Testis (tissue), 3 donors: ENCODE measurements around the gene TBC1D10B. TPM values are rescaled to one million over a fixed set of nuclear protein-coding genes. Genes with fewer than 3 reads are reported as not detected.
A peak's percentile ranks its signal among the peaks of the same experiment; 100 is the strongest.

Source experiments
- DNase-seq: peaks from one replicate; pipeline ENCODE4 v3.0.0-alpha.2; 2019
- H3K27ac ChIP-seq, 2 donors: fragments of 200-600 bp; sonication (generic); one replicate each; pipeline ENCODE4 v1.5.1; 2019
- H3K27me3 ChIP-seq: fragments of 200-600 bp; sonication (generic); one replicate; pipeline ENCODE4 v1.5.1; 2019
- H3K36me3 ChIP-seq: fragments of 200-600 bp; sonication (generic); one replicate; pipeline ENCODE4 v1.5.1; 2017; ENCODE audit warnings: low read depth; ENCODE audit errors: missing control alignments
- H3K4me1 ChIP-seq: fragments of 200-600 bp; sonication (generic); one replicate; pipeline ENCODE4 v1.5.1; 2019
- H3K4me3 ChIP-seq, 2 donors: fragments of 200-600 bp; sonication (generic); one replicate each; pipeline ENCODE4 v1.5.1; 2017 to 2019
- H3K9me3 ChIP-seq: fragments of 200-600 bp; sonication (generic); one replicate; pipeline ENCODE4 v1.5.1; 2017
- CTCF ChIP-seq, 3 experiments: fragments of 450-650 bp in 2 of 3; fragments of 200-600 bp in 1 of 3; sonication (generic) in 1 of 3; IDR thresholded peaks; one replicate each; pipeline ENCODE4 v1.5.1; 2016 to 2019; ENCODE audit warnings: antibody characterized with exemption in 3 of 3, mild to moderate bottlenecking in 2 of 3, moderate library complexity in 1 of 3
- POLR2A ChIP-seq: fragments of 450-650 bp; IDR thresholded peaks from one replicate; pipeline ENCODE4 v1.6.1; 2017; ENCODE audit warnings: antibody characterized with exemption, mild to moderate bottlenecking, moderate library complexity
- WGBS, 2 donors: methylation state at CpG; one replicate each; pipeline ENCODE4 v1.1.5; 2018; 5-methylcytosine and 5-hydroxymethylcytosine counted together
- intact Hi-C: fragments of 100-400 bp; cut with DNase I; formaldehyde crosslinking; loops from one replicate; pipeline ENCODE4 v1.15.1; 2023; ENCODE audit warnings: low total_unique reads
- polyA plus RNA-seq: library from polyadenylated mRNA; stranded (reverse); fragments of 350-450 nt; fragmentation: Illumina TruSeq; extraction: RNeasy Lipid Tissue Mini Kit (QIAGEN cat#74804); gene quantifications from one replicate; pipeline ENCODE4 v1.2.3, GENCODE V29; 2014; ENCODE audit warnings: low read depth, low replicate concordance; ENCODE audit not compliant: insufficient read depth
- total RNA-seq, 2 donors: library from RNA; depleted of rRNA; stranded (reverse); fragments of >200 nt; gene quantifications; one replicate each; pipeline ENCODE4 v1.2.3, GENCODE V29; 2016

Gene TBC1D10B
- total and polyA plus RNA-seq, 3 donors from 2014 or later: 60.5 to 86.2 (median 64.0) TPM

GRCh38 chr16:30377050-30377811 lies 6.9 kb upstream of the TBC1D10B start:
- 32% methylated on average over 25 to 29 of the region's 29 CpGs for WGBS, 2 donors
- no peak for DNase-seq
- TF ChIP-seq CTCF (IDR thresholded peaks at IDR 0.05) (no peak), POLR2A (no peak)
- H3K4me1 ChIP-seq: peaks cover 13% of the 10 kb centered on the region
- H3K4me3 ChIP-seq: peak overlapping the region; percentile 66 to 95
- H3K27me3 ChIP-seq: no peaks in the 10 kb centered on the region
- H3K36me3 ChIP-seq: no peaks in the 10 kb centered on the region
- no peaks in the 10 kb centered on the region for H3K9me3 ChIP-seq
- intact Hi-C loops: no loop called here
- H3K27ac ChIP-seq: peak overlapping the region; percentile 98 to 100

- Histone ChIP-seq H3K9me3 (no peaks in the 10 kb centered on the region), H3K27ac (peak overlapping the region in 1 of 2 donors; percentile 98), H3K36me3 (no peaks in the 10 kb centered on the region), H3K4me3 (no peak overlapping the region), H3K27me3 (no peaks in the 10 kb centered on the region), H3K4me1 (peaks cover 14% of the 10 kb centered on the region)
- 83 to 88% methylated on average over 5 to 8 of the region's 8 CpGs for WGBS, 2 donors
- intact Hi-C loops: no loop called here
- DNase-seq: no peak
- TF ChIP-seq POLR2A (no peak), CTCF (IDR thresholded peaks at IDR 0.05) (no peak)
Measured at GRCh38 chr16:30376461-30376902, 6.2 kb upstream of the TBC1D10B start.

GRCh38 chr16:30375864-30376263 lies 5.6 kb upstream of the TBC1D10B start:
- 89 to 95% methylated on average over 6 to 8 of the region's 8 CpGs for WGBS, 2 donors
- no peak for TF ChIP-seq POLR2A
- no peak for TF ChIP-seq CTCF (IDR thresholded peaks at IDR 0.05)
- Histone ChIP-seq H3K4me3 (no peak overlapping the region), H3K27me3 (no peaks in the 10 kb centered on the region), H3K9me3 (no peaks in the 10 kb centered on the region), H3K4me1 (peaks cover 18% of the 10 kb centered on the region), H3K27ac (no peak overlapping the region), H3K36me3 (no peaks in the 10 kb centered on the region)
- intact Hi-C loops: no loop called here
- no peak for DNase-seq

- Histone ChIP-seq H3K36me3 (no peaks in the 10 kb centered on the region), H3K9me3 (no peaks in the 10 kb centered on the region), H3K4me3 (no peak within 1 kb of the TSS), H3K27ac (no peak within 1 kb of the TSS), H3K4me1 (peaks cover 18% of the 10 kb centered on the region), H3K27me3 (no peaks in the 10 kb centered on the region)
- no peak for DNase-seq
- intact Hi-C loops: no loop called here
- 88 to 93% methylated on average over 5 to 6 of the region's 6 CpGs for WGBS, 2 donors
- no peak for TF ChIP-seq CTCF (IDR thresholded peaks at IDR 0.05)
- TF ChIP-seq POLR2A: no peak
Measured at GRCh38 chr16:30374538-30374937, 4.2 kb upstream of the TBC1D10B start, which contains the start of gene MYL11. Gene MYL11, plus strand, starts transcription at chr16:30374802. Its CDS starts 56 bp downstream, at chr16:30374858.

- WGBS, 2 donors: 91 to 93% methylated on average over 5 of the region's 5 CpGs
- Histone ChIP-seq H3K4me1 (peaks cover 22% of the 10 kb centered on the region), H3K9me3 (no peaks in the 10 kb centered on the region), H3K27ac (no peak overlapping the region), H3K27me3 (no peaks in the 10 kb centered on the region), H3K36me3 (no peaks in the 10 kb centered on the region), H3K4me3 (no peak overlapping the region)
- TF ChIP-seq CTCF (IDR thresholded peaks at IDR 0.05): no peak
- no peak for TF ChIP-seq POLR2A
- DNase-seq: no peak
- intact Hi-C loops: no loop called here
Measured at GRCh38 chr16:30372725-30373124, 2.4 kb upstream of the TBC1D10B start.
